ENCODE data around the gene FA2H. TPM values are rescaled to one million over a fixed set of nuclear protein-coding genes. Genes with fewer than 3 reads are reported as not detected.

Gene FA2H
- polyA plus RNA-seq, 3 donors: not detected

- peak overlapping the region in 1 of 2 donors; percentile 21 for H3K4me3 Mint-ChIP-seq
- Histone ChIP-seq H3K79me2 (ENCODE audit: insufficient read depth, low read length) (no peaks in the 10 kb centered on the region), H3K9ac (ENCODE audit: insufficient read depth, low read length, poor library complexity, severe bottlenecking) (no peak overlapping the region), H3K4me2 (replicated peaks; ENCODE audit: extremely low read depth, low read length, poor library complexity, severe bottlenecking) (peak overlapping the region; percentile 41), H3K27ac (ENCODE audit: low read depth in 1 of 2, low read length in 2 of 2) (peak overlapping the region in 1 of 2 donors; percentile 30), H3K36me3 (replicated peaks in 1 of 2; ENCODE audit: control insufficient read depth in 1 of 2, insufficient read depth in 2 of 2, low read length in 2 of 2) (no peaks in the 10 kb centered on the region), H3K4me3 (replicated peaks in 1 of 3; ENCODE audit: low read depth in 2 of 3, low read length in 3 of 3) (no peak overlapping the region), H3K27me3 (ENCODE audit: control insufficient read depth in 2 of 2, insufficient read depth in 2 of 2, low read length in 2 of 2) (no peaks in the 10 kb centered on the region), H3K4me1 (ENCODE audit: control insufficient read depth in 1 of 2, insufficient read depth in 2 of 2, low read length in 2 of 2) (peaks cover 16 to 24% of the 10 kb centered on the region in 2 donors), H4K20me1 (ENCODE audit: insufficient read depth, low read length) (no peaks in the 10 kb centered on the region), H3K9me3 (replicated peaks in 1 of 2; ENCODE audit: control insufficient read depth in 1 of 2, insufficient read depth in 1 of 2, low read length in 2 of 2) (no peaks in the 10 kb centered on the region), H2AFZ (ENCODE audit: insufficient read depth, low read depth, low read length, poor library complexity, severe bottlenecking) (peak overlapping the region; percentile 43)
- peaks cover 0 to 1% (median 0%) of the 10 kb centered on the region in 3 donors for H3K27me3 Mint-ChIP-seq (ENCODE audit: low read depth in 3 of 3)
- H3K4me1 Mint-ChIP-seq: peaks cover 24% of the 10 kb centered on the region
- intact Hi-C loops (cut with micrococcal nuclease): loop anchor here in 1 of 2 donors (10.0 kb wide), 2 partner anchors 225 to 275 kb away; partner anchors contain the start of gene WDR59
- H3K36me3 Mint-ChIP-seq: no peaks in the 10 kb centered on the region
- TF ChIP-seq CTCF (IDR thresholded peaks at IDR 0.05): peak; percentile 97
- H3K27ac Mint-ChIP-seq: peak overlapping the region; percentile 17 to 85 (median 68)
- 0% methylated on average over 4 of the region's 6 CpGs for WGBS (ENCODE audit: insufficient coverage)
- DNase-seq: peak; percentile 80 to 92 (median 90)
- H3K9me3 Mint-ChIP-seq: no peaks in the 10 kb centered on the region
Measured at GRCh38 chr16:74709441-74709877, 65.2 kb downstream of the FA2H start.

DNA sequence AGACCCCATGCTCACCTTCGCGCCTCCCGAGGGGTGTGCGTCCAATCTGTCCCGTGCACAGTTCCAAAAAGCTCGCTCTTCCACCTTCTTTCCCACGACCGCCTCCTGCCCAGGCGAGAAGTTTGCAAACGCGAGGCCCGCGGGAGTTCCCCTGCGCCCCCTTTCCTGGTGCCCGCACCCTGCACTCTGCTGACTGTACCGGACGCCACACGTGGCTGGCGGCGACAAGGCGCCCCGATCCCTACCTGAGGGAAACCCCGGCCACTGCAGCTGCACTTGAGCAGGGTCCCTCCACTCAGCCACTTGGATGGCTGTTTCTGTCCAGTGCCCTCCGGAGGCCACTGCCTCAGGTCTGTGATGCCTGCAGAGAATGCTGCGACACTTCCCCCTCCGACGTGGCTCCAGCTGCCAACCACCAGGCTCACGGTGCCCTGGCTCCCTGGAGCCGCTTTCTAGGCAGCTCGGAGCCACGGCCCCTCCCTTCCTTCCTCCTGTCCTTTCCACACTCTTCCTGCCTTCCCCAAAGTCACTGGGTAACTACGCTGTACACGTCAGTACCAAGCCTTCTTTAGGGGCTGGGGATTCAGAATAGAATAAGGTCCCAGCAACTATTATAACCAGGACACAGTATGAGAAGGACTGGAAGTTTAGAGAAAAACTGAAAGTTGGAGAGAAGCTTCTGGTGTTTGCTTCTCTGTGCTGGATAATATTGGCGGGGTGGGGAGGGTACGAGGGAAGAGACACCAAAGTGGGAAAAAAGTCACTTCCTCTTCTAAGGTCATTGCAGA, 74.0 kb downstream of the FA2H start, which contains the start of gene MLKL:
MLKL (minus strand) TSS at position 425 of the 788 bp plus-strand sequence. CDS start 5,105 bp downstream, outside the sequence.
- intact Hi-C loops (cut with micrococcal nuclease): loop anchor here in 1 of 2 donors (5.0 to 10.0 kb wide), 3 partner anchors 93 to 284 kb away; partner anchors contain the start of genes GLG1 and WDR59
- H3K9ac ChIP-seq (ENCODE audit: insufficient read depth, low read length, poor library complexity, severe bottlenecking): peak within 1 kb of the TSS; percentile 81
- H3K27ac ChIP-seq (ENCODE audit: low read depth in 1 of 2, low read length in 2 of 2): peak within 1 kb of the TSS; percentile 94 to 96
- H3K27me3 ChIP-seq (ENCODE audit: control insufficient read depth in 2 of 2, insufficient read depth in 2 of 2, low read length in 2 of 2): no peaks in the 10 kb centered on the region
- DNase-seq: peak; percentile 79 to 84 (median 81)
- peak within 1 kb of the TSS; percentile 69 to 94 (median 92) for H3K4me3 ChIP-seq (replicated peaks in 1 of 3; ENCODE audit: low read depth in 2 of 3, low read length in 3 of 3)
- H4K20me1 ChIP-seq (ENCODE audit: insufficient read depth, low read length): peaks cover 30% of the 10 kb centered on the region
- WGBS (ENCODE audit: insufficient coverage): 0% methylated on average over 31 of the region's 35 CpGs
- Mint-ChIP-seq H3K27me3 (ENCODE audit: low read depth in 3 of 3) (no peaks in the 10 kb centered on the region), H3K4me1 (peaks cover 65% of the 10 kb centered on the region), H3K4me3 (peak within 1 kb of the TSS; percentile 98 to 100), H3K9me3 (peaks cover 0 to 1% (median 0%) of the 10 kb centered on the region in 7 donors), H3K36me3 (peaks cover 10 to 17% of the 10 kb centered on the region in 2 donors), H3K27ac (peak within 1 kb of the TSS; percentile 96 to 99 (median 99))
- H2AFZ ChIP-seq (ENCODE audit: insufficient read depth, low read depth, low read length, poor library complexity, severe bottlenecking): peak within 1 kb of the TSS; percentile 77
- peaks cover 7 to 8% of the 10 kb centered on the region in 2 donors for H3K36me3 ChIP-seq (replicated peaks in 1 of 2; ENCODE audit: control insufficient read depth in 1 of 2, insufficient read depth in 2 of 2, low read length in 2 of 2)
- peak within 1 kb of the TSS; percentile 95 for H3K4me2 ChIP-seq (replicated peaks; ENCODE audit: extremely low read depth, low read length, poor library complexity, severe bottlenecking)
- H3K79me2 ChIP-seq (ENCODE audit: insufficient read depth, low read length): peaks cover 43% of the 10 kb centered on the region
- H3K4me1 ChIP-seq (ENCODE audit: control insufficient read depth in 1 of 2, insufficient read depth in 2 of 2, low read length in 2 of 2): peaks cover 63 to 73% of the 10 kb centered on the region in 2 donors
- no peaks in the 10 kb centered on the region for H3K9me3 ChIP-seq (replicated peaks in 1 of 2; ENCODE audit: control insufficient read depth in 1 of 2, insufficient read depth in 1 of 2, low read length in 2 of 2)
- TF ChIP-seq CTCF (IDR thresholded peaks at IDR 0.05): no peak
